Stimulated activated naive CD8-positive, alpha-beta T cell treated with anti-CD3 and anti-CD28 coated beads, Interleukin-15, amount 100 ng/mL, for 72 hours (primary cell): ENCODE results near the gene TLR9.
"Not testable (repeated sequence)": the region's sequence is repeated elsewhere in the genome, so short reads cannot be mapped to it uniquely, and the experiment has no call there.

ENCODE experiments used
- ATAC-seq: fragments of 150-1000 bp; cut with Tn5 transposase; 2 replicates; pipeline ENCODE4 v1.10.0; 2021; ENCODE audit warnings: mild to moderate bottlenecking, moderate library complexity
- DNase-seq, 2 donors: peaks; one replicate each; pipeline ENCODE4 v3.0.0; 2021 to 2022
- H3K27ac Mint-ChIP-seq, 2 donors: one replicate each; pipeline ENCODE4 v1.8.0; 2022; ENCODE audit warnings: mild to moderate bottlenecking in 2 of 2, mixed read lengths in 2 of 2, moderate library complexity in 2 of 2
- H3K27me3 Mint-ChIP-seq: one replicate; pipeline ENCODE4 v1.8.0; 2022; ENCODE audit warnings: mixed read lengths
- H3K4me1 Mint-ChIP-seq: one replicate; pipeline ENCODE4 v1.8.0; 2022; ENCODE audit warnings: mild to moderate bottlenecking, mixed read lengths
- H3K4me3 Mint-ChIP-seq, 2 donors: one replicate each; pipeline ENCODE4 v1.8.0; 2022; ENCODE audit warnings: mild to moderate bottlenecking in 2 of 2, mixed read lengths in 2 of 2, moderate library complexity in 1 of 2
- H3K9me3 Mint-ChIP-seq, 2 donors: one replicate each; pipeline ENCODE4 v1.8.0; 2022; ENCODE audit warnings: mixed read lengths in 2 of 2

Gene TLR9

GRCh38 chr3:52225452-52226228 is at the start of gene TLR9:
TLR9 (minus strand) TSS chr3:52225645; CDS start chr3:52225529, 116 bp downstream.
- Mint-ChIP-seq H3K27me3 (no peaks in the 10 kb centered on the region), H3K4me3 (peak within 1 kb of the TSS; percentile 68 to 72), H3K27ac (peak within 1 kb of the TSS; percentile 72 to 95), H3K9me3 (no peaks in the 10 kb centered on the region), H3K4me1 (peaks cover 94% of the 10 kb centered on the region)
- ATAC-seq, result peak; percentile 69
- peak in 1 of 2 donors; percentile 50 for DNase-seq

DNA sequence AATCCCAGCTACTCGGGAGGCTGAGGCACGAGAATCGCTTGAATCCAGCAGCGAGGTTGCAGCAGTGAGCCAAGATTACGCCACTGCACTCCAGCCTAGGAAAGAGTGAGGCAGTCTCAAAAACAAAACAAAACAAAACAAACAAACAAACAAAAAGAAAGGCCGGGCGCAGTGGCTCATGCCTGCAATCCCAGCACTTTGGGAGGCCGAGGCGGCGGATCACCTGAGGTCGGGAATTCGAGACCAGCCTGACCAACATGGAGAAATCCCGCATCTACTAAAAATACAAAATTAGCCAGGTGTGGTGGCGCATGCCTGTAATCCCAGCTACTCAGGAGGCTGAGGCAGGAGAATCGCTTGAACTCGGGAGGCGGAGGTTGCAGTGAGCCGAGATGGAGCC is 49.3 kb upstream of the TLR9 start:
- peak overlapping the region; percentile 91 to 95 for H3K4me3 Mint-ChIP-seq
- not testable (repeated sequence) for DNase-seq, ATAC-seq, H3K9me3 Mint-ChIP-seq, H3K27me3 Mint-ChIP-seq
- peaks cover 61% of the 10 kb centered on the region for H3K4me1 Mint-ChIP-seq
- peak overlapping the region; percentile 46 to 95 for H3K27ac Mint-ChIP-seq

- Mint-ChIP-seq H3K4me1 (peaks cover 67% of the 10 kb centered on the region), H3K27me3 (no peaks in the 10 kb centered on the region), H3K27ac (peak overlapping the region; percentile 80 to 88), H3K4me3 (peak overlapping the region; percentile 91 to 95), H3K9me3 (no peaks in the 10 kb centered on the region)
- ATAC-seq (peak; percentile 41), DNase-seq (no peak)
Observed at GRCh38 chr3:52272831-52273230, 47.4 kb upstream of the TLR9 start.

- Mint-ChIP-seq H3K4me3 (peak overlapping the region; percentile 91 to 95), H3K27ac (peak overlapping the region; percentile 53 to 76), H3K4me1 (peaks cover 73% of the 10 kb centered on the region)
- DNase-seq, ATAC-seq, H3K9me3 Mint-ChIP-seq, H3K27me3 Mint-ChIP-seq: not testable (repeated sequence)
Observed at GRCh38 chr3:52272172-52272571, 46.7 kb upstream of the TLR9 start.

- peaks cover 89% of the 10 kb centered on the region for H3K4me1 Mint-ChIP-seq
- H3K27ac Mint-ChIP-seq, result peak overlapping the region; percentile 42 to 93
- no peaks in the 10 kb centered on the region for H3K27me3 Mint-ChIP-seq
- peak overlapping the region; percentile 91 to 95 for H3K4me3 Mint-ChIP-seq
- DNase-seq (peak in 1 of 2 donors; percentile 9), ATAC-seq (no peak)
- H3K9me3 Mint-ChIP-seq, result no peaks in the 10 kb centered on the region
Observed at GRCh38 chr3:52270252-52270754, 44.9 kb upstream of the TLR9 start.

DNA sequence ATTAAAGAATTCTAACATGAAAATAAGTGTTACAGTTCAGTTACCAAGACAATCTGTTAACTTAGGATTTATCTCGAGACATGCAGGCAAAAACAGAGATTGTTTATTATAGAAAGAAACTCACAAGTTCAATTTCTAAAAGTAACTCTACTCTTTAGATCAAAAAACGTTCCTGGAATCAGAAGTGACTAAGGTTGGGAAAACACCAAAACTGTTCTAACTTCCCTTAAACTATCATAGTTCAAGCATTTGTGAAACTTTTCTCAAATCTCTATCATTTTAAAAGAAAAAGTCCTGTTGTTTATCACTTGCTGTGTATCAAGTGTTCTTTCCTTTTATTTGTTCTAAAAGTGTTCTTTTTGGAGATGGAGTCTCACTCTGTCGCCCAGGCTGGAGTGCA is 44.3 kb upstream of the TLR9 start:
- no peaks in the 10 kb centered on the region for H3K9me3 Mint-ChIP-seq
- ATAC-seq (no peak), DNase-seq (no peak)
- peak overlapping the region; percentile 91 to 95 for H3K4me3 Mint-ChIP-seq
- peaks cover 93% of the 10 kb centered on the region for H3K4me1 Mint-ChIP-seq
- no peaks in the 10 kb centered on the region for H3K27me3 Mint-ChIP-seq
- H3K27ac Mint-ChIP-seq, result peak overlapping the region; percentile 42 to 93

DNA sequence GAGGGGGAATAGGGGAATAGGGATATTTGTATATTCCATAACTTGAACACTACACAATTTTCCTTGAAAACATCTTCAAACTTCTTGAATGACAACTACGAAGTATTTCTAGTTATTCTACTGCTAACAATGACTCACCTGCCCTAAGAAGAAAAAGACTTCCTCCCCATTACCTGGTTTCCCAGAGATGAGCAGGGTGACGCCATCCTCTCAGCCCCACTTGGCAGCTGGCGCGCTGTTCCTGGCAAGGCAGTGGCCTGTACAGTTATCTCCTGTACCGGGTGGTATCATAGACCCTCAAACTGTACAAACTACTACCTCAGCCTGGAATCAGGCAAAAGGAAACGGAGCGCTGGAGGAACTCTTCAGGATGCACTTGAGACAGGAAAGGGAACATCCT is 42.6 kb upstream of the TLR9 start:
- H3K27ac Mint-ChIP-seq, result peak overlapping the region; percentile 57 to 85
- DNase-seq (peak in 1 of 2 donors; percentile 48), ATAC-seq (peak; percentile 71)
- H3K9me3 Mint-ChIP-seq, result no peaks in the 10 kb centered on the region
- H3K4me3 Mint-ChIP-seq, result peak overlapping the region; percentile 63 to 91
- H3K27me3 Mint-ChIP-seq, result no peaks in the 10 kb centered on the region
- peaks cover 93% of the 10 kb centered on the region for H3K4me1 Mint-ChIP-seq

- Mint-ChIP-seq H3K9me3 (no peaks in the 10 kb centered on the region), H3K27me3 (no peaks in the 10 kb centered on the region), H3K27ac (peak overlapping the region; percentile 23 to 24), H3K4me3 (no peak overlapping the region), H3K4me1 (peaks cover 92% of the 10 kb centered on the region)
- peak in 1 of 2 donors; percentile 7 for DNase-seq
- no peak for ATAC-seq
Observed at GRCh38 chr3:52265387-52265786, 39.9 kb upstream of the TLR9 start.

DNA sequence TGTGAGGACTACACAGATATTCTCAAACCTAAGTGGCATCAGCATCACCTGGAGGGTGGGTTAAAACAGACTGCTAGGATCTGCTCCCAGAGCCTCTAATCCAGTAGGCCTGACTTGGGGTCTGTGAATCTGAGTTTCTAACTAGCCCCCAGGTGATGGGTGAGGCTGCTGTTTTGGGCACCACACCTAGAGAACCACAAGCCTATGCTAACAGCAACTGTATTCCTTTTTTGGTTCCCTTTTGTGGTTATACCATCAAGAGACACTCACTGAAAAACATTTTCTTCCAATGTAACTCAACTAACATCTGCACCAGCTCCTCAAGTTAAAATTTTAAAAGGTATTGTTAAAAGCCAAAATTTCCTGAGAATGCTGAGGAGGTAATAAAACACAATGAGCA is 37.0 kb upstream of the TLR9 start:
- H3K4me3 Mint-ChIP-seq, result no peak overlapping the region
- ATAC-seq (no peak), DNase-seq (no peak)
- H3K27ac Mint-ChIP-seq, result no peak overlapping the region
- H3K27me3 Mint-ChIP-seq, result no peaks in the 10 kb centered on the region
- no peaks in the 10 kb centered on the region for H3K9me3 Mint-ChIP-seq
- H3K4me1 Mint-ChIP-seq, result peaks cover 92% of the 10 kb centered on the region

DNA sequence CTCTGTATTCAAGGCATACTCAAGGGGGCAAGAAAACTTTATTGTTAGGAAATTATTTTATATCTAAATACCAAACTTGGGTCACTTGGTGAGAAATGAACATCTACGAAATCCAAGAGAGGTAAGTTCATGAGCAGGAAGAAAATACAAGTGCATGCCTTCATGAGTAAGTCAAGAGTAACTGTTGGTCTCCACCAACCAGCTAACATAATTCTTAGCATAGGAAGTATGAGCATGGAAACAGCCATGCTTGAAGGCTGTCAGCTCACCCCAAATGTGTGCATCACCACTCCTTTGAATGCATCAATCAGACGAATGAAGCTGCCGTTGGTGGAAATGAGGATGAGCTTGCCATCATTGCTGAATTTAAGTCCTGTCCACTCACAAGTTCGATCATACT is 34.0 kb upstream of the TLR9 start:
- Mint-ChIP-seq H3K27ac (no peak overlapping the region), H3K27me3 (no peaks in the 10 kb centered on the region), H3K4me3 (no peak overlapping the region), H3K4me1 (peaks cover 96% of the 10 kb centered on the region), H3K9me3 (no peaks in the 10 kb centered on the region)
- no peak for ATAC-seq
- no peak for DNase-seq

DNA sequence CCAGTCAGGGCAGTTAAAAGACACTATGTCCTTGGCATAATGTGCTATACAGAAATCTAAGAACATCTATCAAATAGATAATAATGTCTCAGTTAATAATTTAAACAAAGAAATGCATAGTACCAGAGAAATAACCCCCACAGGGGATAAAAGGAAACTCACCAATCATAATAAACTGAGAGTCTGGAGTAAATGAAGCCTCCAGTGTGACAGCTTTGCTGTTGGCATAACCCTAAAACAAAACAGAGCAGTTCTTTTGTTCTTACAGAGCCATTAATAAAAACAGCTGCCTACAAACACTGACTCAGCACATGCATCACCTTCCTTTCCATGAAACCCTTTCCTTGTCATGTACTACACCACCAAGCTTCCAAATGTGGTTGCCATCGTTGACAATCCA is 33.6 kb upstream of the TLR9 start:
- Mint-ChIP-seq H3K4me1 (peaks cover 96% of the 10 kb centered on the region), H3K27ac (peak overlapping the region in 1 of 2 donors; percentile 71), H3K4me3 (no peak overlapping the region), H3K9me3 (no peaks in the 10 kb centered on the region), H3K27me3 (no peaks in the 10 kb centered on the region)
- no peak for ATAC-seq
- no peak for DNase-seq

DNA sequence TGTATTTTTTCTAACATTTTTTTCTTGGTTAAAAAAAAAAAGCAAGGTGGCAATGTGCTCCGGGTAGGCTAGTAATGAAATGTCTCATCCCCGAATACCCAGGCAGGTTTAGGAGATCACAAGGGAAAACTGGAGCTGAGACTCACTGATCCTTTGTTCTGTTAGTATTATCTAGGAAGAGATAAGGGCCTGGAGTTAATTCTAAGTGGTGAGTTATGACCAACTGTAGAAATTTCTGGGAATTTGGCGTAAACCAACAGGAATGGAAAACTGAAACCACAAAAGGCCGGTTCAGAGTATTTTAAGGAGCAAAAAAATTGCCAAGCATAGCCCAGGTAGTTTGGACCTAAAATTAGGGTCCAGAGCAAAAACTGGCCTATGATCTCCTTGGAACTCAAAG is 32.5 kb upstream of the TLR9 start:
- H3K4me1 Mint-ChIP-seq, result peaks cover 96% of the 10 kb centered on the region
- no peak overlapping the region for H3K4me3 Mint-ChIP-seq
- ATAC-seq (no peak), DNase-seq (no peak)
- no peak overlapping the region for H3K27ac Mint-ChIP-seq
- no peaks in the 10 kb centered on the region for H3K9me3 Mint-ChIP-seq
- no peaks in the 10 kb centered on the region for H3K27me3 Mint-ChIP-seq

- Mint-ChIP-seq H3K4me1 (peaks cover 97% of the 10 kb centered on the region), H3K27ac (peak overlapping the region in 1 of 2 donors; percentile 27), H3K27me3 (no peaks in the 10 kb centered on the region), H3K4me3 (no peak overlapping the region), H3K9me3 (no peaks in the 10 kb centered on the region)
- DNase-seq (no peak), ATAC-seq (no peak)
Observed at GRCh38 chr3:52256622-52257021, 31.2 kb upstream of the TLR9 start.

- DNase-seq (no peak), ATAC-seq (no peak)
- Mint-ChIP-seq H3K4me1 (peaks cover 95% of the 10 kb centered on the region), H3K9me3 (no peaks in the 10 kb centered on the region), H3K4me3 (no peak overlapping the region), H3K27ac (peak overlapping the region in 1 of 2 donors; percentile 30), H3K27me3 (no peaks in the 10 kb centered on the region)
Observed at GRCh38 chr3:52256159-52256558, 30.7 kb upstream of the TLR9 start.

DNA sequence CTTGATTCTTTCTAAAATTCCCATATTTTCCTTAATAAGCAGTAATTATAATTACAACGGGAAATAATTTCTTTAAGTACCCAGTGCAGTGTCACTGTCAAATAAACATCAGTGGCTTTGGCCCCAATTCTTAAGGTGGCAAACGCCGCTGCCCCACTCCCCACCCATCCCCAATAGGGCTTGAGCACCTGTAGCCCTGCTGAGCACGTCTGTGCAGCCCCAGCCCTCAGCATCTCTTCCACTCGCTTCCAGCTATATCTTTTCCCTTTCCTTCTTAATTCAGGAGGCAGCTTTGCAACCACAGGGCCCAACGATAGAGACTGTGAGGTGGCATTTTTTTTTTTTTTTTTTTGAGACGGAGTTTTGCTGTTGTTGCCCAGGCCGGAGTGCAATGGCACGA is 29.2 kb upstream of the TLR9 start:
- no peak for DNase-seq
- peak overlapping the region in 1 of 2 donors; percentile 55 for H3K4me3 Mint-ChIP-seq
- no peak for ATAC-seq

More for the DNA sequence above, 29.2 kb upstream of the TLR9 start:
- Mint-ChIP-seq H3K4me1 (peaks cover 93% of the 10 kb centered on the region), H3K9me3 (no peaks in the 10 kb centered on the region), H3K27ac (no peak overlapping the region), H3K27me3 (no peaks in the 10 kb centered on the region)
